Keratinocyte (primary cell): ENCODE measurements around the gene GM2A. TPM values are rescaled to one million over a fixed set of nuclear protein-coding genes. Genes with fewer than 3 reads are reported as not detected.

ENCODE experiments used
- DNase-seq: peaks from one replicate; pipeline ENCODE4 v3.0.0-alpha.2; 2011; ENCODE audit warnings: low read depth, missing footprints, low spot score
- FAIRE-seq: peaks from 2 replicates; lab custom pipeline; 2011; peaks lifted over from hg19 to GRCh38; lab: Jason Lieb, UNC
- H2AFZ ChIP-seq: 2 replicates; pipeline ENCODE4 v1.6.0; 2012; ENCODE audit warnings: low read length, control low read depth, inconsistent platforms; ENCODE audit not compliant: control insufficient read depth
- H3K27ac ChIP-seq: 2 replicates; pipeline ENCODE4 v1.5.1; 2011; ENCODE audit warnings: low read length; ENCODE audit not compliant: control insufficient read depth, insufficient read depth
- H3K27me3 ChIP-seq: 3 replicates; pipeline ENCODE4 v1.6.0; 2011; ENCODE audit warnings: low read length; ENCODE audit not compliant: control insufficient read depth, insufficient read depth; ENCODE audit errors: extremely low read depth
- H3K36me3 ChIP-seq, 2 experiments: 2 replicates in 1 of 2; 3 replicates in 1 of 2; pipeline ENCODE4 v1.5.1; 2011; ENCODE audit warnings: low read length in 2 of 2, mild to moderate bottlenecking in 1 of 2; ENCODE audit not compliant: control insufficient read depth in 2 of 2, insufficient read depth in 2 of 2; ENCODE audit errors: extremely low read depth in 1 of 2
- H3K4me1 ChIP-seq: 3 replicates; pipeline ENCODE4 v1.5.1; 2011; ENCODE audit warnings: low read length; ENCODE audit not compliant: control insufficient read depth, insufficient read depth; ENCODE audit errors: extremely low read depth
- H3K4me2 ChIP-seq: 3 replicates; pipeline ENCODE4 v1.6.0; 2011; ENCODE audit warnings: low read depth, low read length; ENCODE audit not compliant: control insufficient read depth, insufficient read depth; ENCODE audit errors: extremely low read depth
- H3K4me3 ChIP-seq, 3 experiments: fragments of 200-600 bp in 1 of 3; sonication (generic) in 1 of 3; 2 replicates in 2 of 3; 3 replicates in 1 of 3; pipeline ENCODE4 v1.5.1; 2011 to 2016; ENCODE audit warnings: low read length in 3 of 3, mild to moderate bottlenecking in 3 of 3, control low read depth in 2 of 3, inconsistent platforms in 1 of 3, low read depth in 1 of 3, mixed read lengths in 1 of 3, mixed run types in 1 of 3, moderate library complexity in 1 of 3; ENCODE audit not compliant: control insufficient read depth in 2 of 3, insufficient read depth in 2 of 3; ENCODE audit errors: extremely low read depth in 1 of 3
- H3K79me2 ChIP-seq: 2 replicates; pipeline ENCODE4 v1.6.0; 2012; ENCODE audit warnings: low read length; ENCODE audit not compliant: control insufficient read depth, insufficient read depth
- H3K9ac ChIP-seq: 3 replicates; pipeline ENCODE4 v1.6.0; 2011; ENCODE audit warnings: low read length; ENCODE audit not compliant: control insufficient read depth, insufficient read depth; ENCODE audit errors: extremely low read depth
- H3K9me1 ChIP-seq: 3 replicates; pipeline ENCODE4 v1.6.0; 2011; ENCODE audit warnings: low read length; ENCODE audit not compliant: control insufficient read depth, insufficient read depth; ENCODE audit errors: extremely low read depth
- H3K9me3 ChIP-seq: 2 replicates; pipeline ENCODE4 v1.5.1; 2012; ENCODE audit warnings: low read depth, low read length; ENCODE audit not compliant: control insufficient read depth
- H4K20me1 ChIP-seq: 3 replicates; pipeline ENCODE4 v1.6.0; 2011; ENCODE audit warnings: low read length; ENCODE audit not compliant: control insufficient read depth, insufficient read depth; ENCODE audit errors: extremely low read depth
- CTCF ChIP-seq, 3 experiments: IDR thresholded peaks in 1 of 3; conservative IDR thresholded peaks in 1 of 3; optimal IDR thresholded peaks in 1 of 3; 2 replicates in 2 of 3; 3 replicates in 1 of 3; pipeline versions ENCODE3 to v1.5.1; 2011; ENCODE audit warnings: low read length in 3 of 3, mild to moderate bottlenecking in 3 of 3, moderate library complexity in 2 of 3, control low read depth in 1 of 3, inconsistent platforms in 1 of 3; ENCODE audit not compliant: insufficient read depth in 2 of 3; ENCODE audit errors: extremely low read depth in 1 of 3
- EZH2 ChIP-seq: IDR thresholded peaks from one replicate; pipeline ENCODE4 v1.6.1; 2012; ENCODE audit warnings: inconsistent platforms, mild to moderate bottlenecking, low read length, moderate library complexity
- dilution Hi-C: fragments of 300-500 bp; cut with MboI; formaldehyde crosslinking; loops from one replicate; pipeline ENCODE4 v1.7.0; 2020; ENCODE audit warnings: low sequenced_read_pairs; ENCODE audit not compliant: extremely low pct_ligation_motif_present
- polyA plus RNA-seq, 5 experiments: library from polyadenylated mRNA; depleted of rRNA in 3 of 5; stranded (reverse) in 3 of 5; stranded (forward) in 1 of 5; unstranded in 1 of 5; fragments of >200 nt; gene quantifications; 1 replicate in 1 of 5; 2 replicates in 3 of 5; 3 replicates in 1 of 5; pipeline versions ENCODE4 v1.2.1 to v1.2.3, GENCODE V29; 2011 to 2012; ENCODE audit warnings: missing spikeins in 2 of 5, low read depth in 1 of 5, low replicate concordance in 1 of 5

Gene GM2A
- polyA plus RNA-seq, 1 donor (not counting 4 experiments of a cell fraction or from before 2014, with no cell fraction given), result 117 TPM

GRCh38 chr5:151205411-151205810 lies 47.6 kb upstream of the GM2A start:
- Histone ChIP-seq H3K79me2 (no peaks in the 10 kb centered on the region), H3K9ac (no peak overlapping the region), H3K36me3 (no peaks in the 10 kb centered on the region), H3K4me1 (peaks cover 9% of the 10 kb centered on the region), H3K27ac (no peak overlapping the region), H3K27me3 (no peaks in the 10 kb centered on the region), H3K4me2 (no peak overlapping the region), H2AFZ (no peak overlapping the region), H4K20me1 (no peaks in the 10 kb centered on the region), H3K9me3 (no peaks in the 10 kb centered on the region), H3K4me3 (no peak overlapping the region), H3K9me1 (no peaks in the 10 kb centered on the region)
- no peak for DNase-seq
- no peak for FAIRE-seq
- TF ChIP-seq CTCF (optimal IDR thresholded peaks at IDR 0.05 in 1 of 3, IDR thresholded peaks at IDR 0.05 in 1 of 3, conservative IDR thresholded peaks at IDR 0.05 in 1 of 3; ENCODE audit: extremely low read depth in 1 of 3, insufficient read depth in 2 of 3, low read length in 3 of 3) (no peak), EZH2 (no peak)
- dilution Hi-C loops, result no loop called here

DNA sequence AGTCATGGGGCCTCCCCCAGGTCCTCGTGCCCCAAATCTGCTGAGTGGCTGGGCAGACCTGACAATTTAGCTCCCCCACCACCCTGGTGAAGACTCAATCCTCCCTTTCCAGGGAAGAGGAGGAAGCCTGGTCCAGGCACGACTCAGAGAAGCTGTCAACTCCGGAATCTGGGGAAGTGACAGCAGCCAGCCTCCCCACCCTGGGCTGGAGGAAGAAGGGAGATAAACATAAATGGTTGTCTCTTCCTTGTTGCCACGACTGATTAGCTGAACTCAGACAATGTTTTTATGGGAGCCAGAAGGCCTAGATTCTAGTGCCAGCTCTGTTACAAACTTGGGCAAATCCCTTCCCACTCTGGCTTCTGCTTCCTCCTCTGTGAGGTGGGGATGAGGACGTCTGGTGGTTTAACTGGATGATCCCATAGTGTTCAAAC lies 44.5 kb upstream of the GM2A start:
- no peak overlapping the region for H3K4me3 ChIP-seq
- no peaks in the 10 kb centered on the region for H3K27me3 ChIP-seq
- no peak overlapping the region for H3K9ac ChIP-seq
- FAIRE-seq (no peak), DNase-seq (no peak)
- no peaks in the 10 kb centered on the region for H3K9me1 ChIP-seq
- H3K4me2 ChIP-seq, result no peak overlapping the region
- H3K36me3 ChIP-seq, result no peaks in the 10 kb centered on the region
- H3K27ac ChIP-seq, result no peak overlapping the region
- H3K4me1 ChIP-seq, result no peaks in the 10 kb centered on the region
- H4K20me1 ChIP-seq, result no peaks in the 10 kb centered on the region
- H2AFZ ChIP-seq, result no peak overlapping the region
- TF ChIP-seq EZH2 (no peak), CTCF (optimal IDR thresholded peaks at IDR 0.05 in 1 of 3, IDR thresholded peaks at IDR 0.05 in 1 of 3, conservative IDR thresholded peaks at IDR 0.05 in 1 of 3; ENCODE audit: extremely low read depth in 1 of 3, insufficient read depth in 2 of 3, low read length in 3 of 3) (no peak)
- no peaks in the 10 kb centered on the region for H3K9me3 ChIP-seq
- dilution Hi-C loops, result no loop called here
- no peaks in the 10 kb centered on the region for H3K79me2 ChIP-seq
